Inflammatory macrophage treated with lipopolysaccharide for 4 hours (primary cell): ENCODE results near the gene FRS3.
A peak's percentile ranks its signal among the peaks of the same experiment; 100 is the strongest.

Source experiments
- DNase-seq: peaks from one replicate; pipeline ENCODE4 v3.0.0-alpha.2; 2020

Gene FRS3

DNA sequence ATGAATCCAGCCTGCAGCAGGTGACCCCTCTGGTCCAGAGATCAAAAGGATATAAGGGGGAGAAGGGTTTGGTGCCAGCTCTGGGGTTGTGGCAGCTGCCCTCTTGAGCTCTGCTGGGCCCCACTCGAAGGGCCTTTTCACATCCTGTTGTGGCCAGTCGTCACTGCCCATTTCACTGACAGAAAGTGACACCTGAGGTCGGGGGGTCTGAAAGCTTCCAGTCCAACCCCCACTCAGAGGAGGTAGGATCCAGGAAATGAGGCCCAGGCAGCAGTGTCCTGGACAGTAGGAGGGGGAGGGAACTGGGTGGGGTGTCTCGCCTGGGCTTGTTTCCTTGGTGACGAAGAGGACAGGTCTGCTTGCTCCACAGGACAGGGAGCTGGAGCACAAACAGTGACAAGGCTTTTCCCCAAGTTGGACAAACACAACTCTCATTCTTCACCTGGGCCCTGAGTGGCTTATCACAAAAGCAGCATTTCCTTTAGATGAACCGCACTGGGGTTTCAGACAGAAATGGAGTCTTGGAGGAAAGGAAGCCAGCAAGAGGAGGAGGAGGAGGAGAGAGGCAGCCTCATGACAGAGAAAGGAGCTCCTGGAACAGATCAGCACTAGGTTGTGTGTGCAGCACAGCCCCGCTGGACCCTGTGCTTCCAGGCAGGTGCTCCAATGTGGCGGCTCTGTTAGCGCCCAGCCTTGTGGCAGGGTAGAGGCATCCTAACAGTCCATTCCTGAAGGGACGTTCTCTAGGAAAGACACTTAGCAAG, 11.0 kb downstream of the FRS3 start:
- DNase-seq, result no peak

DNA sequence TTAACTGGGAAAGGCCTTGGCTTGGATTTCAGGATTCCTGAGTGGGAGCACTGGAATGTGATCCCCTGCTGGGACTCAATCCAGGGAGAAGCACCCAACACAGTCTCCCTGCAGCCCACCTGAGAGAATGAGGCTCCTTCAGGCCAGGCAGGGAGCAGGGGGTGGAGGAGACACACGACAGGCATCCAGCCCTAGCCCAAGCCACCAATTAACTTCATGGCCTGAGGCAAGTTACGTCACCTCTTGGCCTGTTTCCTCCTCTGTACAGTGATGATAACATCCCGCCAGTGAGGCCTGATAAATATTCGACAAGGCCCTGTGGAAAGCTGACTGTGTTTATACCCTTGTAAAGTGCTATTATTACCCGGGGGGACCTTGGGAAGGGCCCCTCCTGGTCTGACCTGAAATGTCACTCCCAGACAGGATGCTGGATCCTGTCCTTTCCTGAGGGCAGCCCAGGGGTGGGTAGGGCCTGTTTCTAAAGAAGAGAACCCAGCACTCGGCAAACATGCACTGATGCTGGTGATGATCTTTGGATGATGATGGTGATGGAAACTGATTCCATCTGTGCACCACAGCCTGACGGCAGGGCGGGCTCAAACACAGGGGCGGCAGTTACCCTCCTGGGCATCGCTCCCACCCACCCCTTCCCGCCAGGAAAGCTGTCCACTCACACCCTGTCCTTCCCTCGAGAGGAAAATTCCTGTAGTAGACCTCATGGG, 12.4 kb downstream of the FRS3 start:
- DNase-seq, result peak; percentile 45

DNA sequence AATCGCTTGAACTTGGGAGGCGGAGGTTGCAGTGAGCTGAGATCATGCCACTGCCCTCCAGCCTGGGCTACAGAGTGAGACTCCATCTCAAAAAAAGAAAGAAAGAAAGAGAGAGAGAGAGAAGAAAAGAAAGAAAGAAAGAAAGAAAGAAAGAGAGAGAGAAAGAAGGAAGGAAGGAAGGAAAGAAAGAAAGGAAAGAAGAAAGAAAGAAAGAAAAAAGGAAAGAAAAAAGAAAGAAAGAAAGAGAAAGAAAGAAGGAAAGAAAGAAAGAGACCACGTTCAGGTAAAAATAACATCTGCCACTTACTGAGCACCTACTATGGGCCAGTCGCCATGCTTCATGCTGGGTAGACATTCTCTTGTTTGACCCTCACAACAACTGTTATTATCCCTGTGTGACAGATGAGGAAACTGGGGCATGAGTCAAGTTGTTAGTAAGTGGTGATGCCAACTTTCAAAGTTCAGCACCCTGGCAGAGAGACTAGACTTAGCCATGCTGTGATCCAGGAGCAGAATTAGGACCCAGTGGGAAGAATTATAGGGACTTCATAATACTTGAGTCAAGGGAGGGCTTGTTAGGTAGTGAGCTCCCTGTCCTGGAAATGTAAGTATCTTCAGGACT, 13.5 kb downstream of the FRS3 start:
- DNase-seq, result peak; percentile 15

DNA sequence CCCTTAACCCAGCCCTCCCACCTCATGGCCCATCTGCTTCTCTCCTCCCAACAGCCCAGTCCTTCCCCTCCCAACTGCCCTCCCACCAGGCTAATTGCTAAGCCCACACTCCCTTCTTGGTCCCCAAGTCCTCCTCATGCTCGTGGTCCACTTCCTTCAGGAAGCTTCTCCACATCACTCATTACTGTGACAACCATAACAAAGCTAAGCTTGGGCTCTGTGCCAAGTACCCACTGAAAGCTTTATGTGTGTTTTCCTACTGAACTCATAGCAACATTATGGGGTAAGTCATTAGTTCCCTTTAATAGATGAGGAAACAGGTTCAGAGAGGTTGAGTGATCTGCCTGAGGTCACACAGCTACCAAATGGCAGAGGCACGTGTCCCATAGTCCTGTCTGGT, 16.2 kb downstream of the FRS3 start:
- DNase-seq, result peak; percentile 62

DNA sequence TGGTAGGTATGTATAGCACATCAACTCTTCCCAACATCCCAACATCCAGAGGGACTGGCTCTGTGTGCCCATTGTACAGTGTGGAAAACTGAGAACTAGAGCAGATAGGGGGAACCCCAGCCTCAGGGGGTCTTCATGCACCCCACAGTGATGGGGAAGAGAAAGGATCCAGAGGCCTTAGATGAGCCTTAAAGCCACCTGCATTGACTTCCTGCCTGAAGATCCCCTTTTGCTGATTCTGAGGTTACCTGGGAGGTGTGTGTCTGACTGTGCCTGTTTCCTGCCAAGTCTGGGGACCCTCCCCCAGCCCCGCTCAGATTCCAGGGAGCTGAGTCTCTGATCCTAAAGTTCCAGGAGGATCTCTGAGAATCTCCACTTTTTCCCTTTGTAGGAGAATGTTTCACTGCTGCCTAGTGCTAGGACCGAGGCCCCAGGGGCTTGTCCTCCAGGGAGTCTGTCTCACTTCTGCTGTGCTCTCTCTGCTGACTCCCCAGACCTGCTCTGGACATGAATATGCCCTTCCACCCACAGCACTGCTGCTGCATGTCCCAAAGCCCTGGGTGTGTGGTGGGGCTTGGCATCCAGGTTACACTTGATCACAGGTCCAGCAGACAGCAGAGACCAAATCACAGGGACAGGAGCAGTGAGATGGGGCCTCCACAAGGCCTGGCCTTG, 19.7 kb downstream of the FRS3 start:
- DNase-seq, result no peak

DNA sequence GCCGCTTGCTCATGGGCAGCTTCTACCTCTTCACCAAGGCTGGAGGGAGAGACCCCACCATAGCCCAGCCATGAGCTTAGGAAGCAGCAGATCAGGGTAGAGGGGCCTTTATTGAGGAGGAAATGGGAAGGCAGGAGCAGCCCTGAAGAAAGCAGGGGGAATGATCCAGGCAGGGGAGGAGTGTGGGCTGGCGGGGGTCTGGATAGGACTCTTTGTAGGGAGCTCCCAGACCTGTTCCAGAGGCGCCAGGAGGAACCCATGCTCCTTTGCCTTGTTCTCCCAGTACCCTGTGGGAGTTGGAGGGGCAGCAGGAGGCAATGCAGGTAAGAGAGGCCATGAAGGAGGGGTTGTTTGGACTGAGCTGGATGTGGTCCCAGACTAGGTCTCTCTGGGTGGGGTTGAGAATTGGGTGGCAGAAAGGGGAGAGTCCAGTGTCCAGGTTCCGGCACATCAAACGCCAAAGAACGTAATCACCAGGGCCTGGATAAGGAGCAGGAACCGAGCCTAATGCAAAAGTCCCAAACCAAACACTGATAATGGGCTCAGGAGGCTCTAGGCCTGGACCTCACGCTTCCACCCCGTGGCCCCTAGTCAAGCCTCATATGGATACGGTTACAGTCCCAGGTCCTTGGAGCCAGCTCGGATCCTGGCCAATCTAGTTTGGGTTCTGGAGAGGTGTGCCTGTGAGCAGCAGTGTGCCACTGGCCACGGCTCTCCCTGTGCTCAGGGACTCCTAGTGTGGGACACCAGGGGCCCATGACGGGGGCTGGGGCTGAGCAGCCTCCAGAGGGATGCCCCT, 20.4 kb downstream of the FRS3 start:
- no peak for DNase-seq

DNA sequence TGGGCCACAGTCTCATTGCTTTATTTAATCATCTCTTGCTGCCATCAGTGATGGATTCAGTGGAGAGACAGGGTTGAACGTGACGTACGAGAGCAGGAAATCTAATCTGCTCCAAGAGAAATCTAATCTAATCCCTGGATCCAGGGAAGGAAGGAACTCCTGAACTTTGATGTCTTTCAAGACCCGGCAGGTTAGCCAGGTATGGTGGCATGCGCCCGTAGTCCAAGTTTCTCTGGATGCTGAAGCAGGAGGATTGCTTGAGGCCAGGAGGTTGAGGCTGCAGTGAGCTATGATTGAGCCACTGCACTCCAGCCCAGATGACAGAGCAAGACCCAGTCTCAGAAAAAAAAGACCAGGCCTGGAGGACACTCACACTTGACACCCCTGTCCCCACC, 21.1 kb downstream of the FRS3 start:
- no peak for DNase-seq

DNA sequence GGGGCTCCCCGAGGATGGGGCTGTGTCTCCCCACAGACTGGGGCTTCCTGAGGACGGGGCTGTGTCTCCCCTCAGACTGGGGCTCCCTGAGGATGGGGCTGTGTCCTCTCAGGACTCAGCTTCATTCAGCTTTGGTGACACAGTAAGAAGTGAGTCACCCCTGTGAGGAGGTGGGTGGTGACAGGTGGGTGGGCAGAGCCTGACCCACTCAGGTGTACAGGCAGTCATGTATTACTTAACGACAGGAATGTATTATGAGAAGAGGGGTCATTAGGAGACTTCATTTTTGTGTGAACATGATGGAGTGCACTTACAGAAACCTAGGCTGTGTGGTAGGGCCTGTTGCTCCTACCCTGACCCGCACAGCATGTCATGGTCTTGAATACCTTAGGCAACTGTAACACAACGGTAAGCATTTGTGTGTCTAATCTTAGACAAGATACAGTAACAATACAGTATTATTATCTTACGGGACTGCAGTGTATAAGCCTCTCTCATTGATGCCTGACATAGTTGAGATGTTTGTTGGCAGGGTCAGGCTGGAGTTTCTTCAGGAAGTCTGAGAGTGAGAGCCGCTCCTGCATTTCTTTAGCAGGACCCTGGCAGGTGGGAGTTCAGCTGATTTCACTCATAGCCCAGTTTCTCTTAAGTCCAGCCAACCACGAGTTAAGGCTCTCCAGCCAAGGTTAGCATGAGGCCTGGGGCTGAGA, 21.6 kb downstream of the FRS3 start:
- DNase-seq, result no peak

DNA sequence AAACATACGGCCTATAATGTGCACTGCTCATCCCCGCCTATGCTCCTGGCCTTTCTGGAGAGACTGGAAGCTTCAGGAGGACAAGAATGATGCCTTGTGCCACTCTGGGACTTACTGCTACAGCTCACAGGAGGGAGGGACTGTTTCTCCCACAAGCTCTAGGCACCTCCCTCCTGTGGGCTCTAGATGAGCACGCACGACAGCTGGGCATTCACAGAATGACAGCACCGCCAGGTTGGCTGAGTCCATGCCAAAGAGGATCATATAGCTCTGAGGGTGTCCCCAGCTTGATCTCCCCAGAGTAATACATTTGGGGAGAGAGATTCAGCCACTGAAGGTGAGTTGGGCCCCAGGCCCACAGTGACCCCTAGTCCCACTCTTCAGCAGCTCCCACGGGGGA, 22.4 kb downstream of the FRS3 start:
- DNase-seq, result no peak

DNA sequence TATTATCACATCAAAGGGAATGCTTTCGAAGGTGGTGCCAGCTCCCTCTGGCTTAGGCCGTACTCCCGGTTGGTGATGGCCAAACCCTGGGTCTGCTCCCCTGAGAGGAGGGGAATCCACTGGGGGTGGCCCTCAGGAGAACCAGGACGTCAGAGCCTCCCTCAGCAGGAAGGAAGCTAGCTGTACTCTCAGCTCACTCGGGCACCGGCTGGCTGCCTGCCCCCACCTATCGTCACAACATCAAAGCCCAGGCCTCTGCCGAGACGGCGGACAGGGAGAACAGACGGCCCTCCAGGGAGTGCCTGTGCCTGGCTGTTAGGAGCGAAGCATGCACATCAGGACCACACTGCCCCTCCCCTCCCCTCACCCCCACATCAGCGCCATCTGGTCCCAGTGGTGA, 23.3 kb downstream of the FRS3 start:
- no peak for DNase-seq

DNA sequence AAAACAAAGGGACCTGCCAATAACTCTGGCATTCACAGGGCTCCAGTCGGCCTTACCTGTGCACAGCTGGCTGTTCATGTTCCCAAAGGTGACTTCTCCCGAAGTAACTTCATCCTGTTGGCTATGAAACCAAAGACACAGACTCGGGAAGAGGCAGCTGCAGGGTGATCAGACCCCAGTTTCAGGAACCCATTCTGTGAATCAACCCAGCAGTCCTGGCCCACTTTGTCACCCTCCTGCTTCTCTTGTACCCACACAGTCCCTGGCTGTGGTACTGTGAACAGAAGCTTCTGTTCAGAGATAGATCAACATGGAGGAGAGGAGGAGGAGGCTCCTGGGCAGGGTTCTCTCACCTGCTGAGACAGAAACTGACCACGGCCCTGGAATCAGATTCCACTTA, 23.8 kb downstream of the FRS3 start:
- no peak for DNase-seq

DNA sequence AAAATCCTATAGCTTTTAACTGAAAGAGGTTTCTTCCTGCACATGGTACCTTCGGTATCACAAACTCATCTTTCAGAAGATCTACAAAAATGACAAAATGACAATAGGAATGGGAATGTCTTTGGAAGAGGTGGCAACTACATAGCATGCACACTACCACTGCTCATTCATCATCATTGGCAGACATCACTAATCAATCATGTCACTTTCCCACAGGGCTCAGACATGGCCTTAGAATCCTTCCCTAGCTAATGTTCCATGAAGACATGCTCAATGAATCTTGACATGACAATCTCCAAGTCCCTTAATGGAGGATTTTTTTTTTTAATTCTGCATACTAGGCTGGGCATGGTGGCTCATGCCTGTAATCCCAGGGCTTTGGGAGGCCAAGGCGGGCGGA, 29.3 kb downstream of the FRS3 start:
- DNase-seq, result no peak

DNA sequence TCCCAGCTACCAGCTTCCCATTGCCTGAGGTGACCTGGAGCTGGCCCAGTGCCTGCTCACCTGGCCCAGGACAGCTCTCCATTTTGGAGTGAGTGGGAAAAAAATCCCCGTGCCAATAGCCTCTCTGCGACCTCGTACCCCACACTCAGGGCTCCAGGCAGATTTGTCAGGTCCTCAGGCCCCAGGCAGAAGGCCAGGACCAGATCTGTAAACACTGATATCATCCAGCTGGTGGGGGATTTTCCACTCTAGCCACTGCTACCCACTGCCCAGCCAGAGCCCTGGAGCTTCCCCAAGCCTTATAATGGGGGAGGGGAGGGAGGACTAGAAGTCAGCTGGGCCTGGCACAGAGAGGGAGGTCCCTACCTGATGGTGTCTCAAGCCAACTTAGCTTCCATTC, 31.2 kb downstream of the FRS3 start:
- DNase-seq, result no peak

DNA sequence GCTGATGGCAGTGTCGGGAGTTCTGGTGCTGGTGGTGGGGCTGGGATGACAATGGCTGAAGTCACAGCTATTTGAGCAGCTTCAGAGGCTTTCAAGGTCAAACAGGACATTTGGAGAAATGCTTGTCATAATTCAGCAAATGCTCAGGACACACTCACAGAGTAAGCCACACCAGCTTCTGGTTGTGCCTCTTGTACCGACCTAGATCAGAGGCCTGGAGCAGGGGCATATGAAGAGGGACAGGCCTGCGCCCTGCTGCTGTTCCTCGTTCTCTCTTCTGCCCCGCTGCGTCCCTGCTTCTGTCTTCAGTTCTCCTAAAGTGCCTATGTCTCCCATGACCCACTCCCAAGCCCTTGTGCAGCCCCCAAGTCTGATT, 31.6 kb downstream of the FRS3 start:
- no peak for DNase-seq

DNA sequence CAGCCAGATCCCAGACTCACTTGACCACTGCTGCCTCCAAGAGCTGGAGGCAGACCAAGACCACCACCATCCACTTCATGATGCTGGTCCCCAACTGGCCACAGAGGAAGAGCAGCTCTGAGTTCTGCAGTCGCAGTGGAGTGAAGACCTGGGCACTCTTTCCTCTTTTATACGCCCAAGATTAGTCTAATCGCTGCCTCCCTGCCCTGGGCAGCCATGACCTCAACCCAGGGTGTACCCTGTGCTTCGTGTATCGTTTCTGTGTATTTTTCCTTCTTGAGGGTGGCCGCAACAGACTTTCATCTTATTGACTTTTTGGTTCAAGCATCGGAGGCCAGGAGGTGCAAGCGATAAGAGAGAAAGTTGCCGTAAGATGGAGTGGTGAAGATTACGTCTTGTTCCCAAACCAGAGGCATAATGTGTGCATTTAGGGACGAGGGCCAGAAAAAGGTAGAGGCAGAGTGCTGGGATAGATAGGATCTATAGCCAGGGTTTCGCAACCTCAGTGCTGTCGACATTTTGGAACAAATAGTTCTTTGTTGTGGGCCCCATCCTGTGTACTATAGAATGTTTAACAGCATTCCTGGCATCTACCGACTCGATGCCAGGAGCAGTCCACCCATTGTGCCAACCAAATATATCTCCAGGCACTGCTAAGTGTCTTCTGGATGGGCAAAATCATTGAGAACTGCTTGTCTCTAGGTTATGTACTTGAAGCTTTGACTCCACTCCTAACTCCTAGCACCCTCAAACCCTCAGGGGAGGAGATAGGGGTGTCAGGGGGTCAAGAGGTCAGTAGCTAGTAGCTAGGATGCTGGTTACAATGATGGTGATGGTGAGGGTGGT, 32.2 kb downstream of the FRS3 start, which contains the start of gene PGC:
Gene PGC, minus strand, starts transcription at position 142 of the 846 bp plus-strand sequence. Its CDS starts 63 bp downstream, at position 79.
- no peak for DNase-seq

DNA sequence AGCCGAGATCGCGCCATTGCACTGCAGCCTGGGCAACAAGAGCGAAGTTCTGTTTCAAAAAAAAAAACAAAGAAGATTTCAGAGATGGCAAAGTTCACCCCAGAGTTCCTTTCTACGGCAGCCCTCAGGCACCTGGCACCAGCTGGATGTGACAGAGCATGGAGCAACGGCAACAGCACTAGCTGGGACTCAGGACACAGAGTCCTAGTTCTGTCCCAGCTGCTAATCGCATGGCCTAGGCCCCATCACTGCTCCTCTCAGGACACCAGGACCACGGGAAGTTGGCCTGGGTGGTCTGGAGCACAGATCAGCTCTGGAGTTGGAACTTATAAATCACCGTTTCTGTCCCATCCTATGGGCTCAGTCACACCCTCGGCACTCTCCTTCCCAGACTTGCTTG, 33.6 kb downstream of the FRS3 start:
- no peak for DNase-seq

DNA sequence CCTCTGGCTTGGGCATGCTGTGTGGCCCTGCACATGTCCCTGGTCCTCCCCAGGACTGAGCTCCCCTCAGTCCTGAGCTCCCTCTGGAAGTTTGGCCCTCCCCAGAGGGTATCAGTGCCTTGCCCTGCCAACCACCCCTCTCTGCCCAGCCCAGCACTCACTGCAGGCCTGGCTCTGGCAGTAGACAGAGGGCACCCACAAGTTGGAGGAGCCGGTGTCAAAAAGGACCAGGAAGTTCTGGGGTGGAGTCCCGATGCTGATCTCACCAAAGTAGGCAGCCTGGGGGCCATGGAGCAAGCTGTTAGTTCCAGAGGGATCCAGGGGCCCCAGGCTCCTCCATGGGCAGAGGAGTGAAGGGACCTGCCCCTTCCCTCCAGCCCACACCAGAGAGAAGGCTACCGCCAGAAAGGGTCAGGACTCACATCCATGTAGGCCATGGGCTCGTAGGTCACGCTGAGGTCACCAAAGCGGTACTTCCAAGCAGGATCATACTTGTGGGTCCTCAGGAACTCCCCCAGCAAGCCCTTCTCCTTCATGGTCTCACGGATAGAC, 35.4 kb downstream of the FRS3 start:
- no peak for DNase-seq

DNA sequence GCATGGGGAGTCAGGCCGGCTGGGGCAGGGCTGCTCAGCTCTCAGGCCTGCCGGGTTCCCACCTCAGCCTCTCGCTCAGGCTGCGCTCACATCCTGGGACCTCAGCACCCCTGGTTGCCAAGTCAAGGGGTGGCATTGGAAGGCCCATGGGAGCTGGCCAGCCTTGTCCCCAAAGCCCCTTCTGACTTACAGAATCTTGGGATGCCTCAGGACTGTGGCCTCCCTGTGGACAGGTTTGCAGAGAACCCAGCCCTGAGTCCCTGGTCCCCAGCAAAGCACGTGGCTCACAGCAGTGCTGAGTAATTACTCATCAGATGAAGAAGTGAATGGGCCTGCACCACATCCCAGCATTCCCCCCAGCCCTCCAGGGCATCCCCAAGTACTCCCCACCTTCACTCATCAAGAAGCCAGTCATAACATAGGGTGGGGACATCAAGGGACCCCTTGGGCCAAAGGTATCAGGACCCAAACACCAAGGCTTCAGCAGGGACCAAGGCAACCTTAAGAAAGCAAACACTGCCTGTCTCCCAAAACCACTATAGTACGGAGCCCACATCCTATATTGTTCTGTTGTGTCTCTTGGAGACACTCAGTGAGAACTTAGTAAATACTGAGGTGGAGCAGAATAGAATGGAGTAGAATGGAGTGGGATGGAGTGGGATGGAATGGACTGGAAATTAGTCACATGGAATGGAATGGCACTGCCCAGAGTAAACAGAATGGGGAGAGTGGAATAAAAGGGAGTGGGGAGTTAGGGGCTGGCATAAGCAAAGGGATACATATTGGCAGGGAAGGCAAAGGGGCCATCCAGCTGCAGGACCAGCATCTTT, 36.1 kb downstream of the FRS3 start:
- DNase-seq, result no peak

DNA sequence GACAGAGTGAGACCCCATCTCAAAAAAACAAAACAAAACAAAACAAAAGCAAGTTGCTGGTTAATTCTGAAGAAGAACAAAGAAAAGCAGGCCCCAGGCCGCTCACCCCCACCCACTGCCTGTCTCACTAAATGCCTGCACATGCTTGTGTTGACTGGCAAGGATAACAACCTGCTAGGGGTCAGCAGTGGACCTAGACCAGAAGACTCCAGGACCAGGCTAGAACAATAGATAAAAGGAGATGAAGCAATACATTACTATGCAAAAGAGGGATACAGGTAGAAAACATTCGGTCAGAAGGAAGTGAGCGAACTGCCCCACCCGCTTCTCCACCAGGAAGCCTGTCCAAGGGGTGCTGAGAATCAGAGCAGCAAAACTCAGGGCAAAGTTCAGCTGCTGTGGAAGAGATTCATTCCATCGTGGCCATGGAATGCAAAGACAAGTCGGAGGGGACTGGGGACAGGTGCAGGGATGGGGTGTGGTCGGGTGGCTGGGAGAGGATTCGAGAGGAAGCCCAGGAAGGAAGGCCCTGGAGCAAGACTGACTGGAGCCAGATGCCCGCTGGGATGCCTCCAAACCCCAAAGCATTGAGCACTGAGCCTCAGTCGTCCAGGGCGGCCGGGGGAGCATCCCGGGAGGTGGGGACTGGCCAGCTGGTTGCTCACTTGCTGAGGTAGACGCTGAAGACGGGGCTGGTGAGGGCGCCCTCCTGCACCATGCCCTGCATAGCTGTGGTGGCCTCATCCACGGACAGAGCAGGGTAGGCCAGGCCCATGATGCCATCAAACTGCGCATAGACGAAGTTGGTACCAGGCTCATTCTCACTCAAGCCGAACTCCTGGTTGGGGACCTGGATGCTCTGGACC, 37.8 kb downstream of the FRS3 start:
- no peak for DNase-seq
